ENCODE results near the gene PLEKHN1. TPM values are rescaled to one million over a fixed set of nuclear protein-coding genes. Genes with fewer than 3 reads are reported as not detected.

The PLEKHN1 gene
- total RNA-seq, 1 experiment from 2014 or later = not detected

GRCh38 chr1:956636-957035 lies 9.6 kb upstream of the PLEKHN1 start:
- TF ChIP-seq, protein P1, sequence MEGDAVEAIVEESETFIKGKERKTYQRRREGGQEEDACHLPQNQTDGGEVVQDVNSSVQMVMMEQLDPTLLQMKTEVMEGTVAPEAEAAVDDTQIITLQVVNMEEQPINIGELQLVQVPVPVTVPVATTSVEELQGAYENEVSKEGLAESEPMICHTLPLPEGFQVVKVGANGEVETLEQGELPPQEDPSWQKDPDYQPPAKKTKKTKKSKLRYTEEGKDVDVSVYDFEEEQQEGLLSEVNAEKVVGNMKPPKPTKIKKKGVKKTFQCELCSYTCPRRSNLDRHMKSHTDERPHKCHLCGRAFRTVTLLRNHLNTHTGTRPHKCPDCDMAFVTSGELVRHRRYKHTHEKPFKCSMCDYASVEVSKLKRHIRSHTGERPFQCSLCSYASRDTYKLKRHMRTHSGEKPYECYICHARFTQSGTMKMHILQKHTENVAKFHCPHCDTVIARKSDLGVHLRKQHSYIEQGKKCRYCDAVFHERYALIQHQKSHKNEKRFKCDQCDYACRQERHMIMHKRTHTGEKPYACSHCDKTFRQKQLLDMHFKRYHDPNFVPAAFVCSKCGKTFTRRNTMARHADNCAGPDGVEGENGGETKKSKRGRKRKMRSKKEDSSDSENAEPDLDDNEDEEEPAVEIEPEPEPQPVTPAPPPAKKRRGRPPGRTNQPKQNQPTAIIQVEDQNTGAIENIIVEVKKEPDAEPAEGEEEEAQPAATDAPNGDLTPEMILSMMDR (conservative IDR thresholded peaks at IDR 0.05; ENCODE audit: low read depth, low read length) = no peak
- TF ChIP-seq EZH2 (IDR thresholded peaks at IDR 0.05; ENCODE audit: borderline replicate concordance, low read depth, low read length, poor library complexity, severe bottlenecking) = no peak
- Histone ChIP-seq H3K27me3 (replicated peaks; ENCODE audit: insufficient read depth, low read depth, low read length, poor library complexity) (no peaks in the 10 kb centered on the region), H3K9me3 (ENCODE audit: low read depth, low read length, poor library complexity, severe bottlenecking) (no peaks in the 10 kb centered on the region), H3K4me3 (ENCODE audit: low read depth, low read length, poor library complexity, severe bottlenecking) (no peak overlapping the region), H3K36me3 (ENCODE audit: insufficient read depth, low read length, poor library complexity, severe bottlenecking) (peaks cover 53% of the 10 kb centered on the region), H3K4me1 (ENCODE audit: insufficient read depth, low read length, poor library complexity, severe bottlenecking) (peaks cover 12% of the 10 kb centered on the region), H3K27ac (ENCODE audit: low read depth, low read length, poor library complexity, severe bottlenecking) (no peak overlapping the region)
- CTCF ChIA-PET = no interaction called here
- intact Hi-C loops (cut with micrococcal nuclease; ENCODE audit: unreplicated experiment) = no loop called here
- no peak for DNase-seq (ENCODE audit: low spot score)
- no TSS peak for BruUV-seq (replicated peaks)
- POLR2A ChIA-PET (ENCODE audit: low non-redundant PET) = no interaction called here

DNA sequence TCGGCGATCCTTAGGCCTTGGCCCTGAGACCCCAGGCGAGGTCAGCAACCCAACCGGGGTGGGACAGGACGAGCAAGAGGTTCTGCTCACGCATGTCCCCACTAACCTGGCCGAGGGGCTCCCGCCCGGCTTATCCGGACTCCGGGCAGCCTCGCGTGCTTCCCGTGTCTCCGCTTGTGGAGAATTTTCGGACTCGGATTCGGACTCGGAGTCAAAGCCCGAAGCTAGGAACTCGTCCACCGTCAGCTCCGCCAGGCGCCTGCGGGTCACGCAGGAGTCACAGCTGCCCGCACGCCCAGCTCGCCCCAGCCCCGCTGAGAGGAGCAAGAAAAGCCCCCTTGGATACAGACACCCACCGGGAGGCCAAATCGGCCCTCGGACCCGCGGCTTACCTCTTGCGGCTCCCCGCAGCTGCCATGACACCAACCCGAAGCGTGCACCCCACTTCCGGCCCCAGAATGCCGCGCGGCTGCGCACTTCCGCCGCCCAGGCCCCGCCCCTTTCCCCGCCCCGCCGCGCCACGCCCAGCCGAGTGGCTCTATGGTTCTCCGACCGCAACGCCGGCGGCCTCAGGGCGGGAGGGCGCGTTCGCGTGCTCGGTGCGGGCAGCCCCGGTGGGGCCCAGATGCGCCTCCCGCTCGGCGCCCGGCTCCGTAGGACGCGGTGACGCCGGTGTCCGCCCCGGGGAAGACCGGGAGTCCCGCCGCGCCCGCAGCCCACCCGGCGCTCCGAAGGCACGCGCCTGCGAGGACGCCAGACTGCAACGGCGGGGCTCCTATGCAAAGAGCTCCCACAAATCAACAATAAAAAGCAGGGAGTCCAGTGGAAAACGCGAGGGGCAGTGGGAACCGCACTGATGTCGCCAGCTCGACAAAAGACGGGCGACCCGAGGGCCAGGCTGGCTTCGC lies 7.2 kb upstream of the PLEKHN1 start, which contains the start of gene NOC2L:
TSS of gene NOC2L (minus strand) at position 434 of the 908 bp plus-strand sequence. CDS start at position 418, 16 bp downstream.
- DNase-seq (ENCODE audit: low spot score) = peak; percentile 95
- TF ChIP-seq, protein P1 (conservative IDR thresholded peaks at IDR 0.05; ENCODE audit: low read depth, low read length) = no peak
- TF ChIP-seq EZH2 (IDR thresholded peaks at IDR 0.05; ENCODE audit: borderline replicate concordance, low read depth, low read length, poor library complexity, severe bottlenecking) = no peak
- peak within 1 kb of the TSS; percentile 84 for H3K27ac ChIP-seq (ENCODE audit: low read depth, low read length, poor library complexity, severe bottlenecking)
- H3K36me3 ChIP-seq (ENCODE audit: insufficient read depth, low read length, poor library complexity, severe bottlenecking) = peaks cover 37% of the 10 kb centered on the region
- TSS peak; percentile 83 for BruUV-seq (replicated peaks)
- H3K27me3 ChIP-seq (replicated peaks; ENCODE audit: insufficient read depth, low read depth, low read length, poor library complexity) = no peaks in the 10 kb centered on the region
- peaks cover 12% of the 10 kb centered on the region for H3K4me1 ChIP-seq (ENCODE audit: insufficient read depth, low read length, poor library complexity, severe bottlenecking)
- intact Hi-C loops (cut with micrococcal nuclease; ENCODE audit: unreplicated experiment) = no loop called here
- POLR2A ChIA-PET (ENCODE audit: low non-redundant PET) = no interaction called here
- no peaks in the 10 kb centered on the region for H3K9me3 ChIP-seq (ENCODE audit: low read depth, low read length, poor library complexity, severe bottlenecking)
- peak within 1 kb of the TSS; percentile 98 for H3K4me3 ChIP-seq (ENCODE audit: low read depth, low read length, poor library complexity, severe bottlenecking)
- CTCF ChIA-PET = no interaction called here

DNA sequence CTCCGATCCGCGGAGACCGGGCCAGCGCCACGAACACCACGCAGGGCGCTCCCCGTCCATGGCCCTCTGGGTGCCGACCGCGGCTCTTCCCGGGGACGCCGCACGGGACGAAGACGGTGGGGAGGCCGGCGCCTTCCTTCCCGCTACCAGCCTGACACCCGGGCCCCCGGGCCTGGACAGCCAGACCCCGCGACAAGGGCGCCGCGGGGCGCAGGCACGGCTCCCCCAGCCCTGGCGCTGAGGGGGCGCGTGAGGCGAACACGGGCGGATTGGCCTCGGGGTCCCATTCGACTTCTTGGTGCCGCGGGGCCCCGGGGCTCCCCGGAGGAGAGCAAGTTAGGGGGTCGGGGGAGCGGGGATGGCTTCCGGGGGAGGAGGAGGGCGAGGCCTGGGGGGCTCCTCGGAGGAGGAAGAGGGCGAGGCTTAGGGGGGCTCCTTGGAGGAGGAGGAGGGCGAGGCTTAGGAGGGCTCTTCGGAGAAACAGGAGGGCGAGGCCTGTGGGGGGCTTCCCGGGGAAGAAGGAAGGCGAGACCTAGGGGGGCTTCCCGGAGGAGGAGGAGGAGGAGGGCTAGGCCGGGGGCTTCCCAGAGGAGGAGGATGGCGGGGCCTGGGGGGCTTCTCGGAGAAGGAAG lies 6.4 kb upstream of the PLEKHN1 start:
- peak overlapping the region; percentile 65 for H3K27ac ChIP-seq (ENCODE audit: low read depth, low read length, poor library complexity, severe bottlenecking)
- intact Hi-C loops (cut with micrococcal nuclease; ENCODE audit: unreplicated experiment) = no loop called here

More for the DNA sequence above, 6.4 kb upstream of the PLEKHN1 start:
- ChIA-PET CTCF (no interaction called here), POLR2A (ENCODE audit: low non-redundant PET) (no interaction called here)
- Histone ChIP-seq H3K4me1 (ENCODE audit: insufficient read depth, low read length, poor library complexity, severe bottlenecking) (peaks cover 12% of the 10 kb centered on the region), H3K9me3 (ENCODE audit: low read depth, low read length, poor library complexity, severe bottlenecking) (no peaks in the 10 kb centered on the region), H3K36me3 (ENCODE audit: insufficient read depth, low read length, poor library complexity, severe bottlenecking) (peaks cover 29% of the 10 kb centered on the region), H3K4me3 (ENCODE audit: low read depth, low read length, poor library complexity, severe bottlenecking) (peak overlapping the region; percentile 98), H3K27me3 (replicated peaks; ENCODE audit: insufficient read depth, low read depth, low read length, poor library complexity) (no peaks in the 10 kb centered on the region)
- DNase-seq (ENCODE audit: low spot score) = no peak
- BruUV-seq (replicated peaks) = no TSS peak
- TF ChIP-seq, protein P1 (conservative IDR thresholded peaks at IDR 0.05; ENCODE audit: low read depth, low read length) = no peak
- no peak for TF ChIP-seq EZH2 (IDR thresholded peaks at IDR 0.05; ENCODE audit: borderline replicate concordance, low read depth, low read length, poor library complexity, severe bottlenecking)

All from A673 (cell line).